H1 (cell line): Measurements from ENCODE around the gene CALR. TPM values are rescaled to one million over a fixed set of nuclear protein-coding genes. Genes with fewer than 3 reads are reported as not detected.

Source experiments
- CTCF ChIA-PET: fragments of 300-600 bp; sonication (Branson Sonifier 250); formaldehyde crosslinking; loops from one replicate; lab custom pipeline; 2021; ENCODE audit not compliant: partially characterized antibody; lab: Charles Lee
- POLR2A ChIA-PET: fragments of 300-600 bp; sonication (Branson Sonifier 250); formaldehyde crosslinking; loops from one replicate; lab custom pipeline; 2021; ENCODE audit warnings: inconsistent platforms; ENCODE audit not compliant: partially characterized antibody; lab: Charles Lee
- DNase-seq, 2 experiments: peaks; one replicate each; pipeline versions ENCODE4 v3.0.0 to v3.0.0-alpha.2; 2010 to 2022; ENCODE audit warnings: low spot score in 2 of 2, low read depth in 1 of 2, mixed read lengths in 1 of 2
- FAIRE-seq: peaks from 2 replicates; lab custom pipeline; 2011; peaks lifted over from hg19 to GRCh38; lab: Jason Lieb, UNC
- H2AFZ ChIP-seq: 2 replicates; pipeline ENCODE4 v1.8.1; 2012; ENCODE audit warnings: low read length, inconsistent platforms
- H2AK5ac ChIP-seq: 2 replicates; pipeline ENCODE4 v1.6.1; 2013; ENCODE audit warnings: low read depth, low read length
- H2BK120ac ChIP-seq: replicated peaks from 2 replicates; pipeline ENCODE3; 2013; ENCODE audit warnings: low read depth, low read length, inconsistent platforms
- H2BK12ac ChIP-seq: 2 replicates; pipeline ENCODE4 v1.6.1; 2013; ENCODE audit warnings: low read depth, low read length
- H2BK15ac ChIP-seq: 2 replicates; pipeline ENCODE4 v1.6.1; 2013; ENCODE audit warnings: low read length
- H2BK20ac ChIP-seq: 2 replicates; pipeline ENCODE4 v1.6.1; 2013; ENCODE audit warnings: low read length
- H2BK5ac ChIP-seq: 2 replicates; pipeline ENCODE4 v1.6.1; 2013; ENCODE audit warnings: low read depth, low read length
- H3K14ac ChIP-seq: 2 replicates; pipeline ENCODE4 v1.6.1; 2013; ENCODE audit warnings: inconsistent platforms; ENCODE audit not compliant: insufficient read length
- H3K18ac ChIP-seq: 2 replicates; pipeline ENCODE4 v1.6.1; 2013; ENCODE audit warnings: low read length; ENCODE audit errors: extremely low read depth
- H3K23ac ChIP-seq: 2 replicates; pipeline ENCODE4 v1.6.1; 2013; ENCODE audit warnings: inconsistent platforms; ENCODE audit not compliant: insufficient read length
- H3K23me2 ChIP-seq: 2 replicates; pipeline ENCODE4 v1.6.1; 2013; ENCODE audit warnings: low read depth, low read length
- H3K27ac ChIP-seq: 2 replicates; pipeline ENCODE4 v1.6.1; 2011; ENCODE audit warnings: low read depth, low read length, inconsistent platforms
- H3K27me3 ChIP-seq, 4 experiments: replicated peaks in 1 of 4; 1 replicate in 1 of 4; 2 replicates in 3 of 4; pipeline versions ENCODE4 v1.6.1 to v1.8.1; 2011 to 2013; ENCODE audit warnings: low read length in 3 of 4, mild to moderate bottlenecking in 3 of 4, inconsistent platforms in 2 of 4, mixed read lengths in 2 of 4, moderate library complexity in 1 of 4; ENCODE audit not compliant: control insufficient read depth in 3 of 4, insufficient read depth in 3 of 4; ENCODE audit errors: extremely low read depth in 1 of 4
- H3K36me3 ChIP-seq, 4 experiments: 2 replicates each; pipeline versions ENCODE4 v1.6.1 to v1.8.1; 2011 to 2013; ENCODE audit warnings: mild to moderate bottlenecking in 4 of 4, low read length in 3 of 4, moderate library complexity in 2 of 4, control low read depth in 1 of 4, inconsistent platforms in 1 of 4; ENCODE audit not compliant: insufficient read depth in 4 of 4, control insufficient read depth in 2 of 4
- H3K4ac ChIP-seq: replicated peaks from 2 replicates; pipeline ENCODE3; 2013; ENCODE audit warnings: low read length, low read depth, mixed read lengths, inconsistent platforms; ENCODE audit not compliant: insufficient read length
- H3K4me1 ChIP-seq, 4 experiments: replicated peaks in 1 of 4; 1 replicate in 1 of 4; 2 replicates in 3 of 4; pipeline versions ENCODE4 v1.6.1 to v1.8.1; 2011 to 2013; ENCODE audit warnings: low read length in 3 of 4, inconsistent platforms in 2 of 4, mixed read lengths in 1 of 4; ENCODE audit not compliant: insufficient read depth in 4 of 4, control insufficient read depth in 3 of 4
- H3K4me2 ChIP-seq, 2 experiments: 2 replicates each; pipeline versions ENCODE4 v1.6.1 to v1.8.1; 2011 to 2013; ENCODE audit warnings: low read depth in 2 of 2, low read length in 2 of 2, control low read depth in 1 of 2, inconsistent platforms in 1 of 2, mild to moderate bottlenecking in 1 of 2; ENCODE audit not compliant: insufficient read depth in 1 of 2
- H3K4me3 ChIP-seq, 4 experiments: fragments of 200-600, 300-600 bp in 1 of 4; sonication (generic), shearing (Covaris generic), sonication (Bioruptor Twin) in 1 of 4; 2 replicates each; pipeline versions ENCODE4 v1.5.1 to v1.8.1; 2011 to 2016; ENCODE audit warnings: low read length in 4 of 4, low read depth in 3 of 4, control low read depth in 2 of 4, inconsistent platforms in 2 of 4, mild to moderate bottlenecking in 2 of 4, mixed read lengths in 1 of 4, moderate library complexity in 1 of 4; ENCODE audit not compliant: insufficient read depth in 2 of 4; ENCODE audit errors: extremely low read depth in 1 of 4
- H3K56ac ChIP-seq: replicated peaks from 2 replicates; pipeline ENCODE3; 2013; ENCODE audit warnings: low read depth, mild to moderate bottlenecking, mixed read lengths, low read length, inconsistent platforms; ENCODE audit not compliant: insufficient read length
- H3K79me1 ChIP-seq: 2 replicates; pipeline ENCODE4 v1.6.1; 2013; ENCODE audit warnings: low read depth, low read length, control low read depth
- H3K79me2 ChIP-seq, 2 experiments: 2 replicates each; pipeline versions ENCODE4 v1.6.1 to v1.8.1; 2012 to 2013; ENCODE audit warnings: low read length in 2 of 2, mild to moderate bottlenecking in 2 of 2, inconsistent platforms in 1 of 2; ENCODE audit not compliant: insufficient read depth in 2 of 2, control insufficient read depth in 1 of 2
- H3K9ac ChIP-seq, 4 experiments: replicated peaks in 1 of 4; 1 replicate in 1 of 4; 2 replicates in 3 of 4; pipeline versions ENCODE4 v1.6.1 to v1.8.1; 2011 to 2013; ENCODE audit warnings: low read depth in 3 of 4, low read length in 3 of 4, control low read depth in 2 of 4, mild to moderate bottlenecking in 2 of 4, moderate library complexity in 2 of 4, inconsistent platforms in 1 of 4; ENCODE audit errors: extremely low read depth in 1 of 4
- H3K9me3 ChIP-seq, 2 experiments: 2 replicates each; pipeline versions ENCODE4 v1.6.1 to v1.8.1; 2012 to 2013; ENCODE audit warnings: mild to moderate bottlenecking in 2 of 2, moderate library complexity in 2 of 2, control low read depth in 1 of 2, inconsistent platforms in 1 of 2, low read depth in 1 of 2, low read length in 1 of 2, mixed read lengths in 1 of 2; ENCODE audit not compliant: insufficient read depth in 2 of 2
- H4K20me1 ChIP-seq, 2 experiments: replicated peaks in 1 of 2; 2 replicates each; pipeline versions ENCODE3 to v1.8.1; 2011 to 2013; ENCODE audit warnings: inconsistent platforms in 2 of 2, low read length in 2 of 2, mild to moderate bottlenecking in 1 of 2; ENCODE audit not compliant: insufficient read depth in 2 of 2, control insufficient read depth in 1 of 2
- H4K5ac ChIP-seq: 2 replicates; pipeline ENCODE4 v1.6.1; 2013; ENCODE audit warnings: low read length, low read depth, mixed read lengths, inconsistent platforms; ENCODE audit not compliant: insufficient read length
- H4K8ac ChIP-seq: 2 replicates; pipeline ENCODE4 v1.8.0; 2013; ENCODE audit warnings: mild to moderate bottlenecking, moderate library complexity, low read length, inconsistent platforms; ENCODE audit not compliant: insufficient read depth; ENCODE audit errors: extremely low read depth
- H4K91ac ChIP-seq: replicated peaks from 2 replicates; pipeline ENCODE3; 2013; ENCODE audit warnings: low read length, mixed read lengths, inconsistent platforms; ENCODE audit not compliant: insufficient read length
- POLR2A ChIP-seq, 2 experiments: IDR thresholded peaks; 1 replicate in 1 of 2; 2 replicates in 1 of 2; pipeline ENCODE4 v1.6.1; 2011; ENCODE audit warnings: low read depth in 2 of 2, low read length in 2 of 2, mild to moderate bottlenecking in 2 of 2; ENCODE audit errors: control extremely low read depth in 1 of 2
- POLR2AphosphoS5 ChIP-seq: IDR thresholded peaks from 2 replicates; pipeline ENCODE4 v1.6.1; 2011; ENCODE audit warnings: low read depth, low read length
- RXRA ChIP-seq: IDR thresholded peaks from 2 replicates; pipeline ENCODE4 v1.6.1; 2011; ENCODE audit warnings: low read depth, mild to moderate bottlenecking, low read length, moderate library complexity; ENCODE audit not compliant: insufficient read depth
- WGBS, 2 experiments: shearing (Covaris generic) in 1 of 2; methylation state at CpG; one replicate each; pipeline versions ENCODE4 v1.1.6 to v1.1.7; 2013 to 2015; ENCODE audit warnings: low lambda C conversion rate in 2 of 2, mixed read lengths in 2 of 2, inconsistent platforms in 1 of 2, low coverage in 1 of 2, missing lambda C conversion rate in 1 of 2; ENCODE audit not compliant: insufficient replicate concordance in 2 of 2, insufficient coverage in 1 of 2, insufficient read length in 1 of 2; ENCODE audit errors: extremely low coverage in 1 of 2, missing lambda C conversion rate in 1 of 2; 5-methylcytosine and 5-hydroxymethylcytosine counted together
- polyA plus RNA-seq, 7 experiments: library from polyadenylated mRNA; depleted of rRNA in 3 of 7; stranded (reverse) in 5 of 7; unstranded in 2 of 7; fragments of >200 nt in 5 of 7; fragments of 200-250 nt in 2 of 7; gene quantifications; 1 replicate in 5 of 7; 2 replicates in 1 of 7; 4 replicates in 1 of 7; pipeline versions ENCODE4 v1.2.1 to v1.2.3, GENCODE V29; 2011 to 2013; ENCODE audit warnings: missing spikeins in 2 of 7, mixed read lengths in 2 of 7
- total RNA-seq: library from RNA; stranded (reverse); fragmentation: NEBNext Ultra II Directional; extraction: Animal tissue kit (Norgen Biotek cat#: 25700); gene quantifications from 2 replicates; pipeline ENCODE4 v1.2.1, GENCODE V29; 2021

Gene CALR
- total and polyA plus RNA-seq, 2 of the 8 experiments (the other 6 are each of a cell fraction or from before 2014, with no cell fraction given) = 591 to 1,155 TPM

- Histone ChIP-seq H2BK5ac (peak overlapping the region; percentile 58; the same call in 1 of the 2 replicates), H3K23me2 (no peaks in the 10 kb centered on the region), H3K4me3 (0 out of 8 replicates have a peak overlapping the region, but pooled peaks of 1 of the 4 experiments have one; percentile 89), H4K91ac (no peak overlapping the region), H2BK20ac (no peak overlapping the region), H3K56ac (no peak overlapping the region), H4K20me1 (peaks cover 5 to 9% of the 10 kb centered on the region in 2 experiments), H3K79me1 (peaks cover 2% of the 10 kb centered on the region; the same call in 1 of the 2 replicates), H3K18ac (no peak overlapping the region), H3K9me3 (no peaks in the 10 kb centered on the region), H2AFZ (no peak overlapping the region), H3K27ac (no peak overlapping the region), H3K9ac (0 out of 7 replicates have a peak overlapping the region, but pooled peaks of 2 of the 4 experiments have one; percentile 6 to 22), H2BK15ac (no peak overlapping the region), H3K36me3 (peaks cover 25 to 65% (median 39%) of the 10 kb centered on the region in 4 experiments), H2AK5ac (no peak overlapping the region), H3K14ac (no peak overlapping the region), H4K5ac (no peak overlapping the region), H3K23ac (no peak overlapping the region), H3K4ac (no peak overlapping the region), H2BK120ac (no peak overlapping the region), H3K4me1 (peaks cover 0 to 3% (median under 1%) of the 10 kb centered on the region in 4 experiments; a peak in 1 of 7 replicates), H3K79me2 (peaks cover 0 to 19% of the 10 kb centered on the region in 2 experiments; a peak in 2 of 4 replicates), H4K8ac (no peak overlapping the region), H3K4me2 (peak overlapping the region in 1 of 2 experiments; percentile 80; a peak in 1 of 4 replicates), H2BK12ac (no peak overlapping the region), H3K27me3 (no peaks in the 10 kb centered on the region)
- FAIRE-seq = no peak
- DNase-seq = no peak
- POLR2A ChIA-PET = interaction anchor here (1.0 to 4.0 kb wide), 11 partner anchors 7 to 63 kb away, joined by 3 to 43 read pairs (median 4); partner anchors contain the start of genes CALR, FARSA, GADD45GIP1 and GCDH
- 90% methylated on average over 27 of the region's 28 CpGs; no CpG with 5 or more reads in 1 of the 2 experiments for WGBS, 2 experiments
- TF ChIP-seq POLR2A (IDR thresholded peaks at IDR 0.05; ENCODE audit: control extremely low read depth in 1 of 2, low read depth in 2 of 2, low read length in 2 of 2) (peak in 1 of 2 experiments; percentile 25; a peak in 1 of 3 replicates), RXRA (no peak), POLR2AphosphoS5 (0 out of 2 replicates have a peak, but pooled peaks have one; percentile 27)
- CTCF ChIA-PET = interaction anchor here (2.2 to 3.1 kb wide), 2 partner anchors 18 to 29 kb away, joined by 5 to 18 read pairs; no protein-coding TSS in a partner anchor
Measured at GRCh38 chr19:12947702-12948611, 9.5 kb downstream of the CALR start.
